GM21576 (cell line): ENCODE results near the gene LGMN.

Source experiments
- ATAC-seq: cut with Tn5 transposase; IDR thresholded peaks from one replicate; pipeline ENCODE4 v1.9.1; 2021; ENCODE audit warnings: mild to moderate bottlenecking, moderate library complexity; ENCODE audit not compliant: unreplicated experiment

Gene LGMN

DNA sequence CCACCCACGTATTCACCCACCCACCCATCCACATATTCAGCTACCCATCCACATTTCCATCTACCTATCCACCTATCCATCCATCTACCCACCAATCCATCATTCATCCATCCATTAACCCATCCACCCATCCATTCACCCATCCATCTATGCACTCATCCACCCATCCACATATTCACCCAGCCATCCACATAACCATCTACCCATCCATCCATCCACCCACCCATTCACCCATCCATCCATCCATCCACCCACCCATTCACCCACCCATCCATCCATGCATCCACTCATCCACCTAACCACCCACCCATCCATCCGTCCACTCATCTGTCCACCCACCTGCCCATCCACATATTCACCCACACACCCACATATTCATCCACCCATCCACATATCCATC lies 70.5 kb downstream of the LGMN start:
- ATAC-seq = no peak

DNA sequence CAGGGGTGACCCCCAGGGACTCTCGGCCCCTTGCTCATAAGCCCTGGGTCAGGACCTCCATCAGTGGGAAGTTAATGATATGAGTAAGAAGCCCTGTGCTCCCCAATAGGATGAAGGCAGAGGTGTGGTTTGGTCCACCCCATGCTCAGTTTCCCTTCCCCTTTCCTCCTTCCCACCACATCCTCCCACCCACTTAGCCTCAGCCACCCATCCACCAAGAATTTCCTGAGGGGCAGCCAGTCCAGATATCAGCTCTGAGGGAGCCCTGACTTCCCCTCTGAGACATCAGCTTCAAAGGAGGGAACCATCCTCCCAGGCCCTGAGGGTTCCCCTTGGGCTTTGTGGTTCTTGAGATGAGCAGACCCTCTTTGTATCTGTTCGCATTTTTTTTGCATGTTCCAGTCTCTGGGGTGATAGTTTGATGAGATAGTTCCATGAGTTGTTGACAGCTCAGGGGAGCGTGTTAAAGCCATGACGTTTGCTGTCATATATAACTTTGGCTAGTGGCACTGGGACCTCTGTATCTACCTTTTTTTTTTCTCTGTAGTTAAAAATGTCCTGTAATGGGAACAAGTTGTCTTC lies 71.2 kb downstream of the LGMN start:
- peak; percentile 70 for ATAC-seq

DNA sequence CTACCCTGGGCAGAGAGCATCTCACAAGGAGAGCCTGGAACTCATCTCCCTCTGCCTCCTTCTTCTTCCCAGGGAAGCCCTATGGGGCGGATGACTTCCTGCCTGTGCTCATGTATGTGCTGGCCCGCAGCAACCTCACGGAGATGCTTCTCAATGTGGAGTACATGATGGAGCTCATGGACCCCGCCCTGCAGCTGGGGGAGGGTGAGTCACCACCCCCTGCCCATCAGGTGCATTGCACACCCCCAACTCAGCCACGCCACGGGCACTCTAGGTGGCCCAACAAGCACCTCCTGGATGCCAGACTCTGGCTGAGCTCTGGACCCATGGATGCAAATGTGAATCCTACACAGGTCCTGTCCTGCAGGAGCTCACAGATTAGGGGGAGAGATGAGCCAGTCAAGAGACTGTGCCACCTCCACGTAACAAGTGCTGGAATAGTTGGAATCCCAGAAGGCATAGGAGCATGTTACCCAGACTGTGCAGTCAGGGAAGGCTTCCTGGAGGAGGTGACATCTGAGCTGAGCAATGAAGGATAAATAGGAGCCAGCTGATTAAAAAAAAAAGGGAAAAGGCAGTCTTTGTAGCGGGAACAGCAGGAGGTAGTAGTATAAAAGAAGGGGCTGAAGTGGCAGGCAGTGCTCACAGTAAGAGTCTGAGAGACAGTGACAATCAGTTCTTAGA lies 71.9 kb downstream of the LGMN start:
- ATAC-seq = no peak

DNA sequence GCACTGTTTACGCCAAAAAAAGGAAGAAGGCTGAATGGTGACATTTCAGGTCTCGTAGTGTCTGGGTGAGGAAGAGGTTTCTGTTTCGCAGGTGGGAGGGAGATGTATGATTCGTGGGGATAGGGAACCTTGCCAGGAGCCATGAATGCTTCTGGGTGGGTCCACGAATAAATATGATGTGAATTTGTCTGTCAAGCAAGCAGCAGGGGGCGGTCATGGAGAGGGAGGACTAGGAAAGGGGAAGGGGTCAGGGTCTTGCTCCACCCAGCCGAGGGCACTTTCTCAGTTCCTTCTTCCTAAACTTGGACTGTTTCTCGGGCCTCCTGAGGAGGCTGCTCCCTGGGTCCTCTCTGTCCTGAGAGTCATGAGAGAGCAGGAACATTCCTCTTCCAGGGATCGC lies 72.5 kb downstream of the LGMN start:
- ATAC-seq = no peak

DNA sequence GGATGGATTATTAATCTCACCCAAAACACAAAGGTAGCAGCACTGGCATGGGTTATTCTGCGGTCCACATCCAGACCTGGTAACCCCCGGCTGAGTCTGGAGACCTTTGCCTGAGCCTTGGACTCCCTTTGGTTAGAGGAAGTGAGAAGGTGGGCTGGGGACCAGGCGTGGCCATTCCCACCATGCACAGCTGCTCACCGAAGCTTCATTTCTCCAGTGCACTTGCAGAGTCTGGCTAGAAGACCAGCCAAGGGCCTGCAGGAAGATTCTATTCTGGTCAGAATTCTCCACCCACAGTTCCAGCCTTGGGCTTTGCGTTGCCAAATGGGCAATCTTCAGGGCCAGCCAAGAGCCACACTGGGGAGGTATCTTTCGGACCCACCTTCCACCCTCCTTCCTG lies 73.0 kb downstream of the LGMN start:
- no peak for ATAC-seq

DNA sequence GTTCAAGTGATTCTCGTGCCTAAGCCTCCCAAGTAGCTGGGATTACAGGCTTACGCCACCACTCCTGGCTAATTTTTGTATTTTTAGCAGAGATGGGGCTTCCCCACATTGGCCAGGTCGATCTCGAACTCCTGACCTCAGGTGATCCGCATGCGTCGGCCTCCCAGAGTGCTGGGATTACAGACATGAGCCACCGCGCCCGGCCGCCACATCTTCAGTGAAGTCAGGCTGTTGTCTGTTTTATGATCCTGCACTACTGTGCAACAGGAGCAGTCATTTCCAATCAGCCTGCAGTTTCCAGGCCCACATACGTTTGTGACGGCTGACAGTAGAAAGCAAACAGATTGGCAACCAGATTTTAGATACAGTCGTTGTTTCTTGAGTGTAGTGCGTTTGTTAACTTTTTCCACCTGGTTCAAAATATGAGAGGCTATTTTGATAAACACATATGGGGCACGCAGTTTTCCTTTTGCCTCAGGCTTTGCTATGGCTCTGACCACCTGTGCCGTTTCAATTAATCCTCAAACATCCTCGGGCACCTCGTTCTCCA lies 74.8 kb downstream of the LGMN start:
- no peak for ATAC-seq

DNA sequence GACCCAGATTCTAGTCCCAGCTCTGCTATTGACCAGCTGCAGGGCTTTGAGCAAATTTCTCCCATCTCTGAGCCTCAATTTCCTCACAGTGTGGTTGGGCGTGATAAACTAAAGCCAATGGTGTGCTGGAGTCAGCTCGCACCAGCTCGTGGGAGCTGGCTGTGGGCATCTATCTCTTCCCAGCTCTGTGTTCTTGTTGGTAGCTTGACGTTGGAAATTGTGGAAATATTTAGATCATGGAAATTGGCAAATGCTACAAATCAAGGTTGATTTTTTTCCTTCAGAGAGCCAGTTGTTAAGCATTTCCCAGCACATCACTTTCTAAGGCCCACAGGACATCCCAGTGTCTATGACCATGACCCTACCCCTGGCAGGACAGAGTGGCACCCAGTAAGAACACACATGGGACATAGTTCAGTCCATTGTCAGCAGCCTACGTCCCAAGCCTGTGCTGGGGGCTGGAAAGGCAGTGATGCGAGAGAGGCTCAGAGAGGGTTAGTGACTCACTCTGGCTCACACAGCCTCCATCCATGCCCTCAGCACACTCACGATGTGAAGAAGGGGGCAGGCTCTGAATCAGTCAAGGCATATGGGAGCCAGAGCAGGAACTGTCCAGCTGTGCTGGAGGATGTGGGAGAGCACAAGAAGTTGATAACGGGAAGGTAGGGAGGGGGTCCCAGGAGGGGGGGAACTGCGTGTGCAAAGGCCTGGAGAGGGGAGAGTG lies 77.6 kb downstream of the LGMN start:
- ATAC-seq = no peak

DNA sequence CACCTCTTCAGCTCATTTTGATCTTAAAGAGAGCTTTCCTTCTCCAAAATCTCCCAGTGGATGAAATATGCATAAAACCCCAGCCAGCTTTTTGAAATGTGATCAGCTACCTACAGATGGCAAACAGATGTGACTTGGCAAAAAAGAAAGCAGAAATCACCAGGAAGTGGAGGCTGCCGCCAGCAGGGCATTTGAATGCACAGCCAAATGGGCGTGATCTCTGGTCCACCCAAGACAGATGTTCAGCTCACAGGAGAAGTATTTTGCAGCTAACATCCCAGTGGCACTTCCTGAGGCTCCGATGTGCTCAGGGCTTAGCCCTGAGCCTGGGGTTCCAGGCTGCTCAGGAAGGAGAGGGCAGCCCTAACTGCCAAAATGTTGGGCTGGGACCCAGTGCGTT lies 78.3 kb downstream of the LGMN start:
- ATAC-seq = no peak

DNA sequence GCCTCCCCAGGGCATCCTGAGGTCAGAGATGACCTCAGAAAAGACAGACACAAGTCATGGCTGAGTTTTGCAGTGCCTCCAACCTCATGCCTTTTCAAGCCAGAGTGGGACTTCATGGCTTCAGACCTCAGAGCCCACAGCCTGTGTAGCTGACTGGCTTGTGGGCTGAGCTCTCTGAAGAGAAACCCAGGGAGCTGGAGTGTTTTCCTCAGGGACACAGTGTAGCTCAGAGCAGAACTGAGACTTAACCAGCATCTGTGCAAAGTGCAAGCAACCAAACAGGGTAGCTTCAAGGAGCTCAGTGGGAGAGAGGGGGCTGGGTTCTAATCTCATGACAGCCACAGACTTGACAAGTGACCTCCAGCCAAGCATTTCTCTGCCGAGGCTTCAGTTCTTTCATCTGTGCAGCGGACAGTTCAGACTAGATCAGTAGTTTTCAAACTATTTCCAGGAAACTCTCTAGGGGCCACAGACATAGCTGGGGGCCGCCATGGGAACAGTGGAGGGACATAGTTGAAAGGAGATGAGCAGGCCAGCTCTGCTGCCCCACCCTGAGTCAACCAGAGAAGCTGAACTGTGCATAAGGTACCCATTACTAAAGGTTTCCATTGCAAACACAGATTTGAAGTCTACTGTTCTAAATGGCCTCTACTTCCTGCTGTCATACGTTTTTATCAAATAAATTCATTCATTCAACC lies 80.0 kb downstream of the LGMN start:
- ATAC-seq = peak; percentile 47

DNA sequence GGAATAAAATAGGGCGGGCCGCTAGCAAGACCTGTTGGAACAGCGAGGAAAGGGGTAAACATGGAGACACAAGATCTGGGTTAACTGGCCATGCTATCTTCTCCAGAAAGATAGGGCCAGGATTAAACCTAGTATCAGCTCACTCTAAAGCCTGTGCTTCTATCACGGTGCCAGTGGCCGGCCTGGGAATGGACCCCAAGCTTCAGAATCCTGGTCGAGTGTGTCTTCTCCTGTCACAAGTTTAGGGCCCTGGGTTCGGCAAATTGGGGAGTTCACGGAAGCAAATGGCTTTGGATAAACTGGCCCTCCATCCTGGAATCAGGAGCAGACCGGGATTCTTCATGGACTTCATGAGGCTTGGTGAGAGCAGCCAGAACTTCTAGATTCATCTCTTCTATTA lies 82.2 kb downstream of the LGMN start:
- no peak for ATAC-seq

DNA sequence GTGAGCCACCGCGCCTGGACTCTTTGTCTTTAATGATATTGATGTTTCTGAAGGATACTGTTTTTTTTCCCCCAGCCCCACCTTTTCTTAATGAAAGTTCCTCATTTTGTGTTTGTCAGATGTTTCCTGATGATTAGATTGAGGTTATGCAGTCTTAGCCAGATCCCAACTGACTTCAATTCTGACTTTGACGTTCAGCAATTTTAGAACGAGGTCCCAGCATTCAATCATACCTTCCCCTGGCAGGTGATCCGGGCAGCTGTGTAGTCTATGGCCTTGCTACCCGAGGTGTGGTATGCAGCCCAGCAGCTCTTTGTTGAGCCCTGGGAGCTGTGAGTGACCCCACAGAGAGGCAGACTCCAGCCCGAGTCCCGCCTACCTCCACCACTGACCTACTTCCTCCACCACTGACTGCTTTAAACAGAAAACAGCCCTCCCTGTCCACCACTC lies 82.7 kb downstream of the LGMN start:
- ATAC-seq = no peak

DNA sequence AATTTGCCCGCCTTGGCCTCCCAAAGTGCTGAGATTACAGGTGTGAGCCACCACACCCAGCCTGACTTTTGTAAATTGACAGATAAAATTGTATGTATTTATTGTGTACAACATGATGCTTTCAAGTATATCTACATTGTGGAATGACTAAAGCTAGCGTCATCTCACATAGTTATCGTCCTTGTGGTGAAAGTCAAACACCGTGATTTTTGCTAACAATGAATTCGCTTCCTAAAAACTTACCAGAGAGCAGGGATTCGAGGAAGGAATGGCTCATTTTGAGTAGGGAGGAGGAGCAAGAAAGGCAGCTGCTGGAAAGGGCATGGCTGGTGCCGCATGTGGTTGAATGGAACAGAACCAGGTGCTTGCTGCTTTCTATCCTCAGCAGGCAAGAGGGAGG lies 85.4 kb downstream of the LGMN start:
- no peak for ATAC-seq

DNA sequence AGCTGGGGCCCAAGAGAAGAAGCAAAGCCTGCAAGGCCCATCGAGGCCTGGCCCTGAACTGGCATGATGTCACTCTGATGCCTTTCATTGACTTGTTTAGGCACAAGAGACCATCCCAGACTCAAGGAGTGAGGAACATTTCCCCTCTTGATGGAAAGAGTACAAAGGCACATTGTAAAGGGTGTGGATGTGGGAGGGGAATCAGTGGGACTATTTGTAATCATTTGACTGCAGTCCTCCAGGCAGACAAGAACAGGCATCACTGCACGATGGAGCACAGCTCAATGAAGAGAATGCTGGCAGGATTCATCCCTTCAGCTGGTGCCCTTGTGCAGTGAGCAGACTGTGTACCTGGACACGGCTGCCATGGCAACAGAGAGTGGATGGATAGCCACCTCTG lies 87.9 kb downstream of the LGMN start:
- no peak for ATAC-seq

DNA sequence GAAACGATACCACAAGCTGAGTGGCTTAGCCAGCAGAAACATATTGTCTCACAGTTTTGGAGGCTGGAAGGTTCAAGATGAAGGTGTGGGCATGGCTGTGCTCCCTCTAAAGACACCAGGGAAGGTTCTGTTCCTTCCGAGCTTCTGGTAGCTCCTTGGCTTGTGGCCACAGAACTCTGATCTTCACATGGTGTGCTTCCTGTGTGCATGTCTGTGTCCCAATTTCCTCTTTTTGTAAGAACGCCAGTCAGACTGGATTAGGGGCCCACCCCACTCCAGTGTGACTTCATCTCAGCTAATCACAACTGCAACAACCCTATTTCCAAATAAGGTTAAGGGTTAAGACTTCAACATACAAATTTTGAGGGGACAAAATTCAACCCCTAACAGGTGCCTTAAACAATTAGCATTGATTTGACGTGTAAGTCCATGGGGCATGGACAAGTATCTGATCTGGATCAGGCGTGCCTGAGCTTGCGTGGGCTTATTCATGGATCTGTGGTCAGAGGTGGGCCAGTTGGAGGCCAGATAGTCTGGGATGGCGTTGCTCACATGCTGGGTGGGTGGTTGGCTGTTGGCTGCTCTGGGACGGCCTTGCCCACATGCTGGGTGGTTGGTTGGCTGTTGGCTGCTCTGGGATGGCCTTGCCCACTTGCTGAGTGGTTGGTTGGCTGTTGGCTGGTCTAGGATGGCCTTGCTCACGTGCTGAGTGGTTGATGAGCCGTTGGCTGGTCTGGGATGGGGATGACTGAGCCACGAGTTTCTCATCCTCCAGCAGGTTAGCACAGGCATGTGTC lies 88.5 kb downstream of the LGMN start:
- no peak for ATAC-seq

DNA sequence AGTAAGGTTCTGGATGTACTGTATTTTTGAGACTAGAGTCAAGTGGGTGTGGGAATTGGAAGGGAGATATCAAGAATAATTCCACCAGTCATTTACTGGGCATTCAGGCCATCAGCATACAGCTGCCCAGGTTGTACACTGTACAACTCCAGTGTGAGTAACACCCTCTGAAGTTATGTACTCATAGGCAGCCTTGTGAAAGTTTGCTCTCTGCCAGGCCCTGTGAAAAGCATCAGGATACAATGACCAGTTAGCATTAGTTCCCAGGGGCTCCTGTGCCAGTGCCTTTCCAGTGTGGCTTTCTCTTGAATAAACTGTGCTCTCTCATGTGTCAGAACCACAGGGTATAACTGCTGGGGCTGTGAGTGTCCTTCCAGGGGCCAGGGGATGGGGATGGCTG lies 89.7 kb downstream of the LGMN start:
- ATAC-seq = no peak

DNA sequence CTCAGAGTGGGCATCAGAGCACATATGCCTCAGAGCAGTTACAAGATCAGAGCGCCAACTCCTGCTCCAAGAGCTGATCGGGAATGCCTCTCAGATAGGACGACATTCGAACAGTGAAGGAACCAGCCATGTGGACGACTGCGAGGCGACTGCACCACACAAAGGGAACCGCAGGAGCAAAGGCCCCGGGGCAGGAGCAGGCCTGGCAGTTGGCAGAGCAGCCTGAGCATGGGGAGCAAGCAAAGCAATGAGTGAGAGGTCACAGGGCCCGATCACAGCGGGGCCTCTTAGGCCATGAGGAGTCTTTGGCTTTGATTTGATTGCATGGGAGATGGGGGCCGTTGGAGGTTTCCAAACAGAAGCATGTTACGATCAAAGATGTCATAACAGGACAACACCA lies 90.3 kb downstream of the LGMN start:
- no peak for ATAC-seq

DNA sequence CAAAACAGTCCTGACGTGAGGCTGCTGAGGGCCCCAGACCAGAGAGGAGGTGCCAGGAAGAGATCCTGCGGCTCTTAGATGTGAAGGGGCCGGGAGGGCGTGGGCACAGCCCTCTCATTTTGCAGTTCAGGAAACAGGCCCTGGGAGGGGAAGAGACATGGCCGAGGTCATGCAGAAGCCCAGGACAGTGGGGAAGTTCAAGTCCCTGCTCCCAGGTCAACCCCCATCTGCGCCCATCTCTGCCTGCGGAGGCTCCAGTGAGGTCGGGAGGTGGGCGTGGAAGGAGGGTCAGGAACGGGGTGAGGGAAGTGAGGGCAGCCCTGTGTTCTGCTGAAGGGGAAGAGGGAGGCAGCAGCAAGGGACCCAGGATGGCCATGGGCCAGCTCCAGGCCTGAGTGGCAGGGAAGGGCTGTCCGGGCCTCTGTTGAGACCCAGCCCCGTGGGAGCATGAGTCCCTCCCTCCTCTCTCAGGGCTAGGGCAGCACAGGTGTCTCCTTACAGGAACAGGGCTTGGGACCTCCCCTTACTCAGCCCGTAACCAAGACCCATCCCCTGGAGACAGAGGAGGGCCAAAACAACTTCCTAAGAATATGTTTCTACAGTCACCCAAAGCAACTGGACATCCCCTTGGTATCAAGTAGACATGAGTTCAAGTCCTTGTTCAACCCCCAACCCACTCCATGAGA lies 90.8 kb downstream of the LGMN start:
- ATAC-seq = no peak

DNA sequence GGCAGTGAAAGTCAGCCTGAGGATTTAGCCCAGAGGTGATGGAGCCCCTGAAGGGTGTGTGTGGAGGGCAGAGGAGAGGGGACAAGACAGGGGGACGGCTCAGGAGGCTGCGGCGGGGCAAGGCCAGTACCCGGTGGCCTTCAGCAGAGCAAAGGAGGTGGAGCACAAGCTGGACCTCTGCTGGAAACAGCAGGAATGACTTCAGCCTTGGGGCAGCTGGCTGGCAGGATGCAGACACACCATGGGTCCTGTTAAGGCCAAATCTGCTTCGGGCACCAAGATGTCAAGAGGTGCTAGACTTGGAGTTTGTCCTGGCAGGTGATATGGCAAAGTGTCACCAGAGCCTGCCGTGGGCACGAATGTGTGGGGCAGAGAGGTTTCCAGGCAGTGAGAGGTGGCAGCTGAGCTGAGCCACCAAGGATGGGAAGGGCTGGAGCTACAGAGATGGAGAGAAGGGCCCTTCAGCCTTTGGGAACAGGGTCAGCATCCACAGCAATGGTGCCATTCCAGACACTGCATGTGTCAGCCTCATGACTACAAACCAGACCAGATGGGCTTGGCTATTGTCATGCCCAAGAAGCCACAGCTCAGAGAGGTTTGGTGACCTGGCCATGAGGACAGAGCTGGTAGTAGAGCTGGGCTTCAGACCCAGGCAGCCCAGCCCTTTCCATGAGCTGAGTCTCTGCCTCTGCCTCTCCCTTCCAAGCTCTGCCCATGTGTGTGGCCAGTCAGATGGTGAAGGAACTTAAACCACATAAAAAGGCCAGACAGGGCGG lies 91.9 kb downstream of the LGMN start:
- ATAC-seq = no peak
